IMR-90 (cell line): ENCODE results near the gene LRP1-AS. TPM values are rescaled to one million over a fixed set of nuclear protein-coding genes. Genes with fewer than 3 reads are reported as not detected.

Experiments
- ATAC-seq: fragments of 200-7000 bp; cut with Tn5 transposase; 2 replicates; pipeline ENCODE4 v1.9.1; 2020; ENCODE audit warnings: low read depth, mild to moderate bottlenecking, moderate library complexity
- BruUV-seq: library from RNA; stranded (reverse); fragments of 400-500 nt; replicated peaks from 2 replicates; lab custom pipeline; 2021; lab: Mats Ljungman, UMichigan
- CTCF ChIA-PET: fragments of 300-600 bp; formaldehyde crosslinking; extraction: SDS; loops from one replicate; lab custom pipeline; 2021; ENCODE audit warnings: antibody characterized with exemption; lab: Yijun Ruan, JAX
- POLR2A ChIA-PET: fragments of 300-600 bp; sonication (Branson Sonifier 250); formaldehyde crosslinking; loops from one replicate; lab custom pipeline; 2022; ENCODE audit warnings: antibody characterized with exemption; ENCODE audit not compliant: unreplicated experiment; lab: Charles Lee
- DNase-seq: peaks from one replicate; pipeline ENCODE4 v3.0.0; 2013
- H2AFZ ChIP-seq: replicated peaks from 2 replicates; pipeline ENCODE3; 2013; ENCODE audit warnings: low read length, mild to moderate bottlenecking; ENCODE audit not compliant: poor library complexity
- H2AK5ac ChIP-seq: 2 replicates; pipeline ENCODE4 v1.6.1; 2013; ENCODE audit warnings: low read depth, low read length, inconsistent platforms
- H2AK9ac ChIP-seq: replicated peaks from 2 replicates; pipeline ENCODE3; 2013; ENCODE audit warnings: mild to moderate bottlenecking, low read depth, low read length, moderate library complexity; ENCODE audit not compliant: poor library complexity
- H2BK120ac ChIP-seq: 2 replicates; pipeline ENCODE4 v1.6.1; 2013; ENCODE audit warnings: low read depth, low read length, inconsistent platforms
- H2BK15ac ChIP-seq: 3 replicates; pipeline ENCODE4 v1.6.1; 2013; ENCODE audit warnings: low read depth, low read length, inconsistent platforms
- H2BK20ac ChIP-seq: 2 replicates; pipeline ENCODE4 v1.6.1; 2013; ENCODE audit warnings: low read depth, mild to moderate bottlenecking, inconsistent platforms, low read length, moderate library complexity
- H2BK5ac ChIP-seq: 2 replicates; pipeline ENCODE4 v1.6.1; 2013; ENCODE audit warnings: mild to moderate bottlenecking, low read depth, low read length, inconsistent platforms; ENCODE audit not compliant: poor library complexity, severe bottlenecking
- H3K14ac ChIP-seq: replicated peaks from 2 replicates; pipeline ENCODE4 v1.6.1; 2013; ENCODE audit warnings: low read depth, low read length, inconsistent platforms
- H3K18ac ChIP-seq: 2 replicates; pipeline ENCODE4 v1.6.1; 2013; ENCODE audit warnings: low read depth, low read length, control low read depth
- H3K23ac ChIP-seq: 2 replicates; pipeline ENCODE4 v1.6.1; 2013; ENCODE audit warnings: low read depth, low read length, inconsistent platforms
- H3K27ac ChIP-seq: 2 replicates; pipeline ENCODE4 v1.5.1; 2013; ENCODE audit warnings: mild to moderate bottlenecking, control low read depth, low read length; ENCODE audit not compliant: insufficient read depth
- H3K27me3 ChIP-seq: 2 replicates; pipeline ENCODE4 v1.6.1; 2013; ENCODE audit warnings: low read length; ENCODE audit not compliant: control insufficient read depth, insufficient read depth
- H3K36me3 ChIP-seq: 2 replicates; pipeline ENCODE4 v1.6.1; 2013; ENCODE audit warnings: low read length, mixed read lengths; ENCODE audit not compliant: control insufficient read depth, insufficient read depth
- H3K4ac ChIP-seq: 2 replicates; pipeline ENCODE4 v1.6.1; 2013; ENCODE audit warnings: low read depth, low read length, inconsistent platforms
- H3K4me1 ChIP-seq: 2 replicates; pipeline ENCODE4 v1.6.1; 2013; ENCODE audit warnings: low read length, mixed read lengths; ENCODE audit not compliant: control insufficient read depth, insufficient read depth
- H3K4me2 ChIP-seq: 2 replicates; pipeline ENCODE4 v1.6.1; 2013; ENCODE audit warnings: low read depth, mild to moderate bottlenecking, control low read depth, low read length, moderate library complexity
- H3K4me3 ChIP-seq: 2 replicates; pipeline ENCODE4 v1.5.1; 2013; ENCODE audit warnings: low read depth, mild to moderate bottlenecking, control low read depth, low read length, moderate library complexity; ENCODE audit not compliant: insufficient read depth
- H3K56ac ChIP-seq: 2 replicates; pipeline ENCODE4 v1.6.1; 2013; ENCODE audit warnings: low read length, inconsistent platforms; ENCODE audit not compliant: insufficient read depth; ENCODE audit errors: extremely low read depth
- H3K79me1 ChIP-seq, 2 experiments: 2 replicates each; pipeline ENCODE4 v1.6.1; 2013; ENCODE audit warnings: low read length in 2 of 2, inconsistent platforms in 1 of 2, low read depth in 1 of 2
- H3K9ac ChIP-seq: 2 replicates; pipeline ENCODE4 v1.6.1; 2013; ENCODE audit warnings: low read depth, low read length, control low read depth
- H3K9me1 ChIP-seq: 2 replicates; pipeline ENCODE4 v1.6.1; 2013; ENCODE audit warnings: low read length, inconsistent platforms; ENCODE audit not compliant: insufficient read depth
- H3K9me3 ChIP-seq: 2 replicates; pipeline ENCODE4 v1.6.1; 2013; ENCODE audit warnings: low read length; ENCODE audit not compliant: control insufficient read depth, insufficient read depth
- H4K20me1 ChIP-seq: 2 replicates; pipeline ENCODE4 v1.6.1; 2013; ENCODE audit warnings: low read length, inconsistent platforms; ENCODE audit not compliant: insufficient read depth
- H4K5ac ChIP-seq: 2 replicates; pipeline ENCODE4 v1.6.1; 2013; ENCODE audit warnings: mild to moderate bottlenecking, low read depth, low read length, control low read depth
- H4K8ac ChIP-seq, 2 experiments: 2 replicates each; pipeline ENCODE4 v1.6.1; 2013; ENCODE audit warnings: low read depth in 2 of 2, low read length in 2 of 2, control low read depth in 1 of 2, inconsistent platforms in 1 of 2
- H4K91ac ChIP-seq: 2 replicates; pipeline ENCODE4 v1.6.1; 2013; ENCODE audit warnings: low read depth, low read length, inconsistent platforms; ENCODE audit not compliant: insufficient read depth
- BHLHE40 ChIP-seq: fragments of 150-350 bp; IDR thresholded peaks from 2 replicates; pipeline ENCODE4 v1.6.1; 2016; ENCODE audit warnings: mild to moderate bottlenecking, low read depth, low read length
- CEBPB ChIP-seq: IDR thresholded peaks from 2 replicates; pipeline ENCODE4 v1.6.1; 2012; ENCODE audit warnings: low read depth, low read length, improper control_type of control experiment
- MXI1 ChIP-seq: IDR thresholded peaks from 2 replicates; pipeline ENCODE4 v1.6.1; 2012; ENCODE audit warnings: low read depth, mild to moderate bottlenecking, low read length, moderate library complexity, borderline replicate concordance
- RAD21 ChIP-seq: IDR thresholded peaks from 2 replicates; pipeline ENCODE4 v1.6.1; 2012; ENCODE audit warnings: low read length, improper control_type of control experiment
- WGBS, 2 experiments: methylation state at CpG; one replicate each; pipeline versions ENCODE4 v1.1.5 to v1.1.7; 2013; ENCODE audit warnings: missing lambda C conversion rate in 2 of 2; ENCODE audit not compliant: insufficient read length in 1 of 2; ENCODE audit errors: extremely low coverage in 2 of 2; 5-methylcytosine and 5-hydroxymethylcytosine counted together
- dilution Hi-C: fragments of 300-500 bp; cut with HindIII; formaldehyde crosslinking; loops from one replicate; pipeline ENCODE4 v1.14.3; 2018; ENCODE audit warnings: low sequenced_read_pairs; ENCODE audit not compliant: unreplicated experiment
- in situ Hi-C: fragments of 300-500 bp; cut with MboI; formaldehyde crosslinking; loops from 3 replicates; pipeline ENCODE4 v1.14.3; 2019; ENCODE audit warnings: low sequenced_read_pairs, inconsistent platforms, mixed read lengths
- intact Hi-C: fragments of 100-400 bp; cut with micrococcal nuclease; formaldehyde crosslinking; loops from 2 replicates; pipeline ENCODE4 v1.10.0; 2022
- polyA plus RNA-seq, 3 experiments: library from polyadenylated mRNA; depleted of rRNA; stranded (reverse); fragments of >200 nt; gene quantifications; 2 replicates each; pipeline ENCODE4 v1.2.3, GENCODE V29; 2012; ENCODE audit warnings: low replicate concordance in 1 of 3
- total RNA-seq: library from RNA; depleted of rRNA; stranded (reverse); fragments of >200 nt; gene quantifications from 2 replicates; pipeline ENCODE4 v1.2.3, GENCODE V29; 2012
- TF ChIP-seq, protein P1 (sequence below): fragments of 150-350 bp; IDR thresholded peaks from 2 replicates; pipeline ENCODE4 v1.6.1; 2017; ENCODE audit warnings: mild to moderate bottlenecking, antibody characterized with exemption, low read length, low read depth

Gene LRP1-AS
- total and polyA plus RNA-seq, 2 of the 4 experiments (the other 2 are of a cell fraction), result not detected

DNA sequence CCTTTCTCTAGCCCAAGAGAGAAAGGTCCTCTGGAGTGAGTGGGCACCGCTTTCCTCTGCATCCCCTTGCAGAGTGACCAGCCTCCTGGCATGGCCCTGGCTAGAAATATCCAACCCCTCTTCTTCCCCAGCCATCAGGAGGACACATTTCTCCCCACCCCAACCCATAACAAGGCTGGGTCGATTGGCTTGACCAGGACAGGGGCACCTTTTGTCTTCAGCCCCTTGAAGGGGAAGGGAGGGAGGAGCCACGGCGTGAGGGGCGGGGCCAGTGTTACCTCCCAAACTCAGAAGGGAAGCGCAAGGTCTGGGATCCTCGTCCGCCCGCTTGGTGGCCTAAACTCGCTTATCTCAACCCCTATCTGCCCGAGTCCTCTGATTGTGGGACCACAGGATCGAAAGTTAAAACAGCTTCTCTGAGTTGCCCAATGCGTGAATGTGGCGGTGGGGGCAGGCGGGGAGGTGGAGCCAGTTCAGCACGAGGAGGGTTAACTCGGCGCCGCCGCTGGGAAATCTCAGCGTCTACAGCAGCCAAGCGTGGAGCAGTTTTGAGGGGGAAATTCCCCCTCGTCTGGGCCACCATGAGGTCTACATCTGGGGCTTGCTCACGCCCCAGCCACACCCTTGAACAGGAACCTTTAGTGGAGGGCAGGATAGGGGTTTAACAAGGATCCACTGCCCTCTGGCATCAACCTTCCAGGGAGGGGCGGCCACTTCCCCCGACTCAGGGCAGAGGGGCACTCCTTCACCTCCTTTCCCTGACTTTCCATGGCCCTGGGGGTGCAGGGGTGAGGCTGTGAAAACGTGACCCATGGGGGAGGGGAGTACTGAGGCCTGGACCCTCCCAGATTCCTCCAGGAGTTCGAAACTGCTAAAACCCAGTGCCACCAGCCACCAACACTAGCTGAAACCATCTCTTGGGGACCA, 37.1 kb downstream of the LRP1-AS start:
- peak overlapping the region; percentile 80 for H3K23ac ChIP-seq
- peak overlapping the region; percentile 97 for H4K91ac ChIP-seq
- no peaks in the 10 kb centered on the region for H3K9me3 ChIP-seq
- peak overlapping the region; percentile 93 for H3K4me2 ChIP-seq
- peaks cover 15% of the 10 kb centered on the region for H4K20me1 ChIP-seq
- peak overlapping the region; percentile 90 for H4K5ac ChIP-seq
- H2BK15ac ChIP-seq, result peak overlapping the region; percentile 89; the same call in 2 of the 3 replicates
- peak overlapping the region; percentile 97 for H3K4ac ChIP-seq
- ATAC-seq, result peak; percentile 38
- H3K27me3 ChIP-seq, result no peaks in the 10 kb centered on the region
- peak; percentile 55; the same call in 1 of the 2 replicates for TF ChIP-seq BHLHE40
- TF ChIP-seq, protein P1, sequence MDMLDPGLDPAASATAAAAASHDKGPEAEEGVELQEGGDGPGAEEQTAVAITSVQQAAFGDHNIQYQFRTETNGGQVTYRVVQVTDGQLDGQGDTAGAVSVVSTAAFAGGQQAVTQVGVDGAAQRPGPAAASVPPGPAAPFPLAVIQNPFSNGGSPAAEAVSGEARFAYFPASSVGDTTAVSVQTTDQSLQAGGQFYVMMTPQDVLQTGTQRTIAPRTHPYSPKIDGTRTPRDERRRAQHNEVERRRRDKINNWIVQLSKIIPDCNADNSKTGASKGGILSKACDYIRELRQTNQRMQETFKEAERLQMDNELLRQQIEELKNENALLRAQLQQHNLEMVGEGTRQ, result no peak
- no peak for TF ChIP-seq RAD21
- TF ChIP-seq MXI1, result 0 out of 2 replicates have a peak, but pooled peaks have one; percentile 55
- TF ChIP-seq CEBPB, result peak; percentile 74
- peak overlapping the region; percentile 86 for H2AFZ ChIP-seq
- H3K4me1 ChIP-seq, result 0 out of 2 replicates have a peak, but pooled peaks cover 2% of the 10 kb centered on the region
- dilution Hi-C loops (no loop called here), intact Hi-C loops (loop anchor here (1.0 to 5.0 kb wide), 3 partner anchors 17 to 132 kb away; no protein-coding TSS in a partner anchor), in situ Hi-C loops (loop anchor here (5.0 kb wide), 2 partner anchors 43 to 103 kb away; partner anchors contain the start of gene ZBTB39)
- H2BK20ac ChIP-seq, result 0 out of 2 replicates have a peak overlapping the region, but pooled peaks have one; percentile 10
- peak overlapping the region; percentile 99 for H2AK9ac ChIP-seq
- WGBS, 2 experiments, result 0% methylated on average over 1 of the region's 28 CpGs; no CpG with 5 or more reads in 1 of the 2 experiments
- BruUV-seq, result TSS peak; percentile 71
- peaks cover 4% of the 10 kb centered on the region for H3K9me1 ChIP-seq
- peak overlapping the region; percentile 93 for H3K9ac ChIP-seq
- H3K36me3 ChIP-seq, result peaks cover 21% of the 10 kb centered on the region
- ChIA-PET POLR2A (interaction anchor here (1.1 to 2.1 kb wide), 6 partner anchors 13 to 31 kb away, joined by 3 to 12 read pairs (median 7); partner anchors contain the start of genes LRP1, NAB2 and NEMP1), CTCF (interaction anchor here (0.8 to 2.9 kb wide), 5 partner anchors 11 to 41 kb away, joined by 3 to 24 read pairs (median 3); no protein-coding TSS in a partner anchor)
- peak overlapping the region; percentile 86 for H2BK120ac ChIP-seq
- peak overlapping the region; percentile 85 to 97 for H4K8ac ChIP-seq
- peak overlapping the region; percentile 90 for H2BK5ac ChIP-seq
- H3K18ac ChIP-seq, result peak overlapping the region; percentile 82
- H2AK5ac ChIP-seq, result peak overlapping the region; percentile 99
- peak; percentile 37 for DNase-seq
- H3K4me3 ChIP-seq, result peak overlapping the region; percentile 64
- peak overlapping the region; percentile 99 for H3K14ac ChIP-seq
- H3K56ac ChIP-seq, result peak overlapping the region; percentile 93
- peak overlapping the region; percentile 94 for H3K27ac ChIP-seq
- peaks cover 22 to 58% of the 10 kb centered on the region in 2 experiments for H3K79me1 ChIP-seq
